Tibial nerve (tissue), 4 donors: Measurements from ENCODE around the gene MAML3. TPM values are rescaled to one million over a fixed set of nuclear protein-coding genes. Genes with fewer than 3 reads are reported as not detected.
"Not testable (repeated sequence)": the region's sequence is repeated elsewhere in the genome, so short reads cannot be mapped to it uniquely, and the experiment has no call there.

ENCODE experiments used
- DNase-seq, 2 donors: peaks; one replicate each; pipeline ENCODE4 v3.0.0-alpha.2; 2019; ENCODE audit warnings: low spot score in 2 of 2
- H3K27ac ChIP-seq, 4 donors: fragments of 200-600 bp; sonication (generic) in 3 of 4; one replicate each; pipeline ENCODE4 v1.5.1; 2017 to 2019; ENCODE audit warnings: mild to moderate bottlenecking in 1 of 4
- H3K27me3 ChIP-seq, 2 donors: fragments of 200-600 bp; sonication (generic) in 1 of 2; one replicate each; pipeline versions ENCODE4 v1.5.1 to v1.6.0; 2017 to 2019
- H3K36me3 ChIP-seq, 3 donors: fragments of 200-600 bp; sonication (generic); one replicate each; pipeline ENCODE4 v1.5.1; 2018 to 2019
- H3K4me1 ChIP-seq, 4 donors: fragments of 200-600 bp; sonication (generic) in 3 of 4; one replicate each; pipeline ENCODE4 v1.5.1; 2017 to 2019
- H3K4me3 ChIP-seq, 4 donors: fragments of 200-600 bp; sonication (generic) in 3 of 4; one replicate each; pipeline ENCODE4 v1.5.1; 2017 to 2019; ENCODE audit warnings: mild to moderate bottlenecking in 1 of 4, moderate library complexity in 1 of 4
- H3K9me3 ChIP-seq, 4 donors: fragments of 200-600 bp; sonication (generic) in 3 of 4; one replicate each; pipeline ENCODE4 v1.5.1; 2017 to 2019
- CTCF ChIP-seq, 5 experiments: fragments of 200-600 bp in 3 of 5; fragments of 450-650 bp in 2 of 5; sonication (generic) in 3 of 5; IDR thresholded peaks; one replicate each; pipeline ENCODE4 v1.5.1; 2016 to 2019; ENCODE audit warnings: antibody characterized with exemption in 5 of 5, mild to moderate bottlenecking in 3 of 5, moderate library complexity in 2 of 5
- EP300 ChIP-seq, 2 donors: sonication (generic); formaldehyde crosslinking; IDR thresholded peaks; one replicate each; pipeline ENCODE4 v1.6.1; 2017; ENCODE audit warnings: antibody characterized with exemption in 2 of 2, mild to moderate bottlenecking in 1 of 2
- POLR2A ChIP-seq, 2 donors: fragments of 450-650 bp; IDR thresholded peaks; one replicate each; pipeline ENCODE4 v1.6.1; 2017; ENCODE audit warnings: antibody characterized with exemption in 2 of 2, mild to moderate bottlenecking in 2 of 2, moderate library complexity in 2 of 2
- WGBS, 2 donors: methylation state at CpG; one replicate each; pipeline ENCODE4 v1.1.5; 2018; 5-methylcytosine and 5-hydroxymethylcytosine counted together
- total RNA-seq, 4 donors: library from RNA; depleted of rRNA; stranded (reverse); fragments of >200 nt; gene quantifications; one replicate each; pipeline ENCODE4 v1.1.0, GENCODE V29; 2016

Gene MAML3
- total RNA-seq, 4 donors from 2014 or later, result 8.6 to 10.5 (median 9.4) TPM

GRCh38 chr4:139956507-139957017 lies 197.4 kb downstream of the MAML3 start:
- H3K9me3 ChIP-seq, result no peaks in the 10 kb centered on the region
- peak overlapping the region in 3 of 4 donors; percentile 19 to 83 (median 77) for H3K27ac ChIP-seq
- WGBS, 2 donors, result 23 to 28% methylated on average over 6 of the region's 6 CpGs
- H3K4me1 ChIP-seq, result peaks cover 0 to 59% (median 17%) of the 10 kb centered on the region in 4 donors
- TF ChIP-seq EP300 (IDR thresholded peaks at IDR 0.05), result peak in 1 of 2 donors; percentile 24
- no peak for TF ChIP-seq POLR2A (IDR thresholded peaks at IDR 0.05)
- H3K4me3 ChIP-seq, result peak overlapping the region in 1 of 4 donors; percentile 40
- no peak for DNase-seq
- no peaks in the 10 kb centered on the region for H3K27me3 ChIP-seq
- H3K36me3 ChIP-seq, result no peaks in the 10 kb centered on the region

DNA sequence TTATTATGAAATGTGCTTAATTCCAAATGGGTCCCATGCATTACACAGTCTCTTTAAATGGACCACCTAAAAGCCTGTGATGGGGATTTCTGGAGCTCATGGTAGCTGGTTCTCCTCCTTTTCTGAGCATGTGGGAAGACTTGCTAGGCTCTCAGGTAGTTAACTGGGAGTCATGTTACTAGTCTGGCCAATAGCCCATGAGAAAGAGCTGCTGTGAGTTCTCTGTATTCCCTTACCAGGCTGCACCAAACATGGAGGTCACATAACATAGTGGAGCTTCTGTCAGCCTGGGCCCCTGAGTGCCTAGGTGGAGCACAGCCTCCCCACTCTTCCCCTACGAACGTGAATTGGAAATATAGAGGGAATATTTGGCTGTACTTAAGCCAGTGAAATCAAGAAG lies 198.4 kb downstream of the MAML3 start:
- no peak for TF ChIP-seq POLR2A (IDR thresholded peaks at IDR 0.05)
- TF ChIP-seq CTCF (IDR thresholded peaks at IDR 0.05), result no peak
- TF ChIP-seq EP300 (IDR thresholded peaks at IDR 0.05), result no peak
- DNase-seq, result no peak
- Histone ChIP-seq H3K36me3 (no peaks in the 10 kb centered on the region), H3K4me1 (peaks cover 0 to 59% (median 22%) of the 10 kb centered on the region in 4 donors), H3K4me3 (no peak overlapping the region), H3K27ac (peak overlapping the region in 2 of 4 donors; percentile 77 to 83), H3K27me3 (no peaks in the 10 kb centered on the region), H3K9me3 (no peaks in the 10 kb centered on the region)
- WGBS, 2 donors, result 39 to 63% methylated on average over 2 of the region's 2 CpGs

DNA sequence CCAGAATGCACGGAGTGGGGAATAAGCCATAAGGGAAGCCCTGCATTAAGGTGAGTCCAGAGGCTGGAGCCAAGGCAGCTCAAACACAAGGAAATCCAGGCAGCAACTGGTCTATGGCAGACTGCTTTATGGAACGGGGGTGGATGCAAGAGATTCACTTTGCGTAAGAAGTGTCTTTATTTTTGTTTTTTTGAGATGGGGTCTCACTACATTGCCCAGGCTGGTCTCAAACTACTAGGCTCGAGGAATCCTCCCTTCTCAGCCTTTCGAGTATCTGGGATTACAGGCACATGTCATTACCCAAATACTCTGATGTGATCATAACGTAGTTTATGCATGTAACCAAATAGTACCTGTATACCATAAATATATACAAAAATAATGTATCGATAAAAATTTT lies 199.5 kb downstream of the MAML3 start:
- Histone ChIP-seq H3K4me1 (peaks cover 0 to 60% (median 22%) of the 10 kb centered on the region in 4 donors), H3K9me3 (no peaks in the 10 kb centered on the region), H3K27me3 (no peaks in the 10 kb centered on the region), H3K27ac (no peak overlapping the region), H3K4me3 (no peak overlapping the region), H3K36me3 (no peaks in the 10 kb centered on the region)
- TF ChIP-seq POLR2A (IDR thresholded peaks at IDR 0.05), result no peak
- TF ChIP-seq EP300 (IDR thresholded peaks at IDR 0.05), result no peak
- 93 to 94% methylated on average over 7 of the region's 7 CpGs for WGBS, 2 donors
- no peak for DNase-seq

- 74 to 75% methylated on average over 2 of the region's 2 CpGs for WGBS, 2 donors
- Histone ChIP-seq H3K36me3 (no peaks in the 10 kb centered on the region), H3K27ac (peak overlapping the region in 1 of 4 donors; percentile 72), H3K4me1 (peaks cover 0 to 44% (median 15%) of the 10 kb centered on the region in 4 donors), H3K9me3 (no peaks in the 10 kb centered on the region), H3K4me3 (no peak overlapping the region), H3K27me3 (no peaks in the 10 kb centered on the region)
- TF ChIP-seq CTCF (IDR thresholded peaks at IDR 0.05) (no peak), EP300 (IDR thresholded peaks at IDR 0.05) (no peak), POLR2A (IDR thresholded peaks at IDR 0.05) (no peak)
- no peak for DNase-seq
Observed at GRCh38 chr4:139951021-139951420, 203.0 kb downstream of the MAML3 start.

DNA sequence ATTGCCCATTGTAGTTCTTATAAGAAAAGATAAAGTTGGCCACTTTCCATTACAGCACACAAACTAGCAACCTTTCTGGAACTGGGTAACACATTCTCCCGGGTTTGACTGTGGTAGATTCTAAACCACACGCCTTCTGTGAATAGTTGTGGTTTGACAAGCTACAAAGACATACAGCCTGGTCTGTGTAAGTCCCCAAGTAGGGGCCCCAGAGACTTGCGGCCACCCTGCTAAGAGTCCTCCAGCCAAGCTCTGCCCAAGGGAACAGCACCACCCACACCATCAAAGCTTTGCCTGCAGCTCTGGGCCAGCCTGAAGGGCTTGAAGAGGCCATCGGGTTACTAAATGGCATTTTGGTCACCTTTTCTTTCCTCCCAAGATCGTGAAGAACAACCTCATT lies 203.4 kb downstream of the MAML3 start:
- Histone ChIP-seq H3K9me3 (no peaks in the 10 kb centered on the region), H3K27me3 (no peaks in the 10 kb centered on the region), H3K27ac (peak overlapping the region in 1 of 4 donors; percentile 72), H3K4me1 (peaks cover 0 to 39% (median 10%) of the 10 kb centered on the region in 4 donors), H3K36me3 (no peaks in the 10 kb centered on the region), H3K4me3 (no peak overlapping the region)
- no peak for TF ChIP-seq POLR2A (IDR thresholded peaks at IDR 0.05)
- TF ChIP-seq EP300 (IDR thresholded peaks at IDR 0.05), result no peak
- no peak for TF ChIP-seq CTCF (IDR thresholded peaks at IDR 0.05)
- WGBS, 2 donors, result 52 to 60% methylated on average over 5 of the region's 5 CpGs
- no peak for DNase-seq

GRCh38 chr4:139944916-139945315 lies 209.1 kb downstream of the MAML3 start:
- H3K4me3 ChIP-seq, H3K9me3 ChIP-seq, DNase-seq, H3K36me3 ChIP-seq, H3K27me3 ChIP-seq, H3K27ac ChIP-seq: not testable (repeated sequence)
- WGBS, 2 donors, result 32 to 46% methylated on average over 2 of the region's 2 CpGs
- peaks cover 0 to 10% (median 0%) of the 10 kb centered on the region in 4 donors for H3K4me1 ChIP-seq
